ENCODE results near the gene CISTR.

Gene CISTR

DNA sequence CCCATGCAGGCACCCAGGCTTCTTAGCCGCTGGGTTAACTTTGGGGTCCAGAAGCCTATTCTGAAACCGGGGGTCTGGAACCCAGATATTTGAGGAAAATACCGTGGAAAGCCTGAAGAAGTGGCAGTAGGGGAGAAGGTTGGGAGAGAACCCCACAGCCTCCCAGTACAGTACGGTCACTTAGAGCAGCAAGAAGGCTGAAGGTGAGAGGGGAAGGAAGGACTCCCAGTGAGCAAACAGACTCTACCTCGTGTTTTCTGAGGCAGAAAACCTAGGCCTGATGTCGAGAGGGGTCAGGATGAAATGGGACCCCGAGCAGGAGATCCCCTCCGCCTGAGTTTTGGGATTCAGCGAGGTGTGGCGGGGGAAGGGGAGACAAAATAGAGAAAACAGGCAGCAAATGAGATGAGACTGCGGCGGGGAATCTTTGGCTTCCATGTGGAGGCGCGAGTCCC lies 13.8 kb downstream of the CISTR start:
- Histone ChIP-seq H3K4me3 (ENCODE audit: low read depth, low read length) (no peak overlapping the region), H3K27ac (ENCODE audit: extremely low read depth, low read depth, low read length) (no peak overlapping the region), H3K36me3 (ENCODE audit: control insufficient read depth in 2 of 2, insufficient read depth in 1 of 2, low read length in 2 of 2) (no peaks in the 10 kb centered on the region), H3K4me1 (ENCODE audit: control insufficient read depth, insufficient read depth, low read length) (peaks cover 10% of the 10 kb centered on the region), H3K9me3 (ENCODE audit: control insufficient read depth, insufficient read depth, low read depth, low read length) (no peaks in the 10 kb centered on the region)
- POLR2A ChIA-PET: interaction anchor here (1.1 kb wide), 1 partner anchor 10 kb away, joined by 3 read pairs; no protein-coding TSS in a partner anchor
- CTCF ChIA-PET: interaction anchor here (1.2 to 18.2 kb wide), 5 partner anchors 7 to 247 kb away, joined by 3 to 915 read pairs (median 4); partner anchors contain the start of gene HOXC10
- TF ChIP-seq ZNF610 (tag by site-specific recombination; IDR thresholded peaks at IDR 0.05; ENCODE audit: borderline replicate concordance): no peak
- TF ChIP-seq ZNF785 (tag by site-specific recombination; IDR thresholded peaks at IDR 0.05): no peak
- no peak for TF ChIP-seq ZNF311 (tag by site-specific recombination; IDR thresholded peaks at IDR 0.05; ENCODE audit: borderline replicate concordance)
- TF ChIP-seq, protein P1, sequence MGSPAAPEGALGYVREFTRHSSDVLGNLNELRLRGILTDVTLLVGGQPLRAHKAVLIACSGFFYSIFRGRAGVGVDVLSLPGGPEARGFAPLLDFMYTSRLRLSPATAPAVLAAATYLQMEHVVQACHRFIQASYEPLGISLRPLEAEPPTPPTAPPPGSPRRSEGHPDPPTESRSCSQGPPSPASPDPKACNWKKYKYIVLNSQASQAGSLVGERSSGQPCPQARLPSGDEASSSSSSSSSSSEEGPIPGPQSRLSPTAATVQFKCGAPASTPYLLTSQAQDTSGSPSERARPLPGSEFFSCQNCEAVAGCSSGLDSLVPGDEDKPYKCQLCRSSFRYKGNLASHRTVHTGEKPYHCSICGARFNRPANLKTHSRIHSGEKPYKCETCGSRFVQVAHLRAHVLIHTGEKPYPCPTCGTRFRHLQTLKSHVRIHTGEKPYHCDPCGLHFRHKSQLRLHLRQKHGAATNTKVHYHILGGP (tag by site-specific recombination; IDR thresholded peaks at IDR 0.05): no peak
- no peak for TF ChIP-seq ZNF292 (tag by site-specific recombination; IDR thresholded peaks at IDR 0.05; ENCODE audit: borderline replicate concordance, low read depth)
- TF ChIP-seq, protein P2, sequence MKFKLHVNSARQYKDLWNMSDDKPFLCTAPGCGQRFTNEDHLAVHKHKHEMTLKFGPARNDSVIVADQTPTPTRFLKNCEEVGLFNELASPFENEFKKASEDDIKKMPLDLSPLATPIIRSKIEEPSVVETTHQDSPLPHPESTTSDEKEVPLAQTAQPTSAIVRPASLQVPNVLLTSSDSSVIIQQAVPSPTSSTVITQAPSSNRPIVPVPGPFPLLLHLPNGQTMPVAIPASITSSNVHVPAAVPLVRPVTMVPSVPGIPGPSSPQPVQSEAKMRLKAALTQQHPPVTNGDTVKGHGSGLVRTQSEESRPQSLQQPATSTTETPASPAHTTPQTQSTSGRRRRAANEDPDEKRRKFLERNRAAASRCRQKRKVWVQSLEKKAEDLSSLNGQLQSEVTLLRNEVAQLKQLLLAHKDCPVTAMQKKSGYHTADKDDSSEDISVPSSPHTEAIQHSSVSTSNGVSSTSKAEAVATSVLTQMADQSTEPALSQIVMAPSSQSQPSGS (tag by site-specific recombination; IDR thresholded peaks at IDR 0.05; ENCODE audit: low read depth): no peak
- TF ChIP-seq HOXD13 (CRISPR knock-in tag; IDR thresholded peaks at IDR 0.05; ENCODE audit: borderline replicate concordance): no peak
- TF ChIP-seq ZNF354C (tag by site-specific recombination; IDR thresholded peaks at IDR 0.05; ENCODE audit: borderline replicate concordance, low read depth): no peak
- TF ChIP-seq ZNF146 (tag by site-specific recombination; IDR thresholded peaks at IDR 0.05): no peak

DNA sequence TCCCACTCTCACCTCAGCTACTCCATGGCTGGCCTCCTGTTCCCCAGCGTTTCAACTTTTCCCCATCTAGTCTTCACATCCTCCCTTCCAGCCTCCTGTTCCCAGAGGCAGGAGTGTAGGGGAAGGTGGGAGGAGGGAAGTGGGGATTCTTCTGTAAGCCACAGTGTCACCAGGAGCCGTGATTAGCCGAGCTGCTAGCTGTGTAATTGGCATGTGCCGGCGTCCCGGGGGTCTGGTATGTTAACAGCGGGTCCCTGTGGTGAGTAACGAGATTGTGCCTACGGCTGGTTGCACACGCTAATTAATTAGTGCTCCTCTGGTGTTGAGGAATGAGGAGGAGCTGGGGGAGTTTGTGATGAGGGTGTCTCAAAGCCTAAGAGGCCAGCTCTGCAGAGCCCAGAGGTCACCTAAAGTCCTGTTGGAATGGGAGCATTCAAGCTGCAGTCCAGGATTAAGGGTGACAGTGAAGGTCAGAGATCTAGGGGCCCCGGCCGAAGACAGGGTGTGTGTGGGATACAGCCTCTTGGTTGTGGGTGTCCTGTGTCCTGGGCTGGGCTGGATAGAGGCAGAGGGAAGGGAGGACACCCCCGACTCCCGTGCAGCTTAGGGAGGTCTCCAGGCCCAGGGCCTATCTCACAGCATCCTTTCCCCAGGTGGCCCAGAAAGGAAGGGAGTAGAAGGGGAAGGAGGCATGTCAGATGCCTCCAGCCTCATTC lies 14.5 kb downstream of the CISTR start:
- Histone ChIP-seq H3K4me1 (ENCODE audit: control insufficient read depth, insufficient read depth, low read length) (peaks cover 12% of the 10 kb centered on the region), H3K27ac (ENCODE audit: extremely low read depth, low read depth, low read length) (no peak overlapping the region), H3K4me3 (ENCODE audit: low read depth, low read length) (no peak overlapping the region), H3K9me3 (ENCODE audit: control insufficient read depth, insufficient read depth, low read depth, low read length) (no peaks in the 10 kb centered on the region), H3K36me3 (ENCODE audit: control insufficient read depth in 2 of 2, insufficient read depth in 1 of 2, low read length in 2 of 2) (no peaks in the 10 kb centered on the region)
- ChIA-PET CTCF (interaction anchor here (1.2 to 18.2 kb wide), 5 partner anchors 8 to 248 kb away, joined by 3 to 915 read pairs (median 4); partner anchors contain the start of gene HOXC10), POLR2A (no interaction called here)
- TF ChIP-seq ZNF391 (tag by site-specific recombination; IDR thresholded peaks at IDR 0.05; ENCODE audit: borderline replicate concordance, low read depth): no peak
- peak; percentile 67 for TF ChIP-seq OSR2 (tag by site-specific recombination; IDR thresholded peaks at IDR 0.05)
- no peak for TF ChIP-seq ZNF555 (tag by site-specific recombination; conservative IDR thresholded peaks at IDR 0.05)
- TF ChIP-seq, protein P3, sequence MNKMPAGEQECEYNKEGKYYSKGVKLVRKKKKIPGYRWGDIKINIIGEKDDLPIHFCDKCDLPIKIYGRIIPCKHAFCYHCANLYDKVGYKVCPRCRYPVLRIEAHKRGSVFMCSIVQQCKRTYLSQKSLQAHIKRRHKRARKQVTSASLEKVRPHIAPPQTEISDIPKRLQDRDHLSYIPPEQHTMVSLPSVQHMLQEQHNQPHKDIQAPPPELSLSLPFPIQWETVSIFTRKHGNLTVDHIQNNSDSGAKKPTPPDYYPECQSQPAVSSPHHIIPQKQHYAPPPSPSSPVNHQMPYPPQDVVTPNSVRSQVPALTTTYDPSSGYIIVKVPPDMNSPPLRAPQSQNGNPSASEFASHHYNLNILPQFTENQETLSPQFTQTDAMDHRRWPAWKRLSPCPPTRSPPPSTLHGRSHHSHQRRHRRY (tag by site-specific recombination; IDR thresholded peaks at IDR 0.05): no peak
- peak; percentile 85 for TF ChIP-seq WT1 (tag by site-specific recombination; IDR thresholded peaks at IDR 0.05)
- TF ChIP-seq ZNF211 (tag by site-specific recombination; IDR thresholded peaks at IDR 0.05; ENCODE audit: low read depth): no peak
- TF ChIP-seq ZBTB8A (tag by site-specific recombination; IDR thresholded peaks at IDR 0.05): 0 out of 2 replicates have a peak, but pooled peaks have one; percentile 29
- TF ChIP-seq ZNF785 (tag by site-specific recombination; IDR thresholded peaks at IDR 0.05): no peak
- TF ChIP-seq GLI2 (tag by site-specific recombination; IDR thresholded peaks at IDR 0.05; ENCODE audit: borderline replicate concordance, low read depth): peak; percentile 30; the same call in 1 of the 2 replicates
- TF ChIP-seq, protein P4, sequence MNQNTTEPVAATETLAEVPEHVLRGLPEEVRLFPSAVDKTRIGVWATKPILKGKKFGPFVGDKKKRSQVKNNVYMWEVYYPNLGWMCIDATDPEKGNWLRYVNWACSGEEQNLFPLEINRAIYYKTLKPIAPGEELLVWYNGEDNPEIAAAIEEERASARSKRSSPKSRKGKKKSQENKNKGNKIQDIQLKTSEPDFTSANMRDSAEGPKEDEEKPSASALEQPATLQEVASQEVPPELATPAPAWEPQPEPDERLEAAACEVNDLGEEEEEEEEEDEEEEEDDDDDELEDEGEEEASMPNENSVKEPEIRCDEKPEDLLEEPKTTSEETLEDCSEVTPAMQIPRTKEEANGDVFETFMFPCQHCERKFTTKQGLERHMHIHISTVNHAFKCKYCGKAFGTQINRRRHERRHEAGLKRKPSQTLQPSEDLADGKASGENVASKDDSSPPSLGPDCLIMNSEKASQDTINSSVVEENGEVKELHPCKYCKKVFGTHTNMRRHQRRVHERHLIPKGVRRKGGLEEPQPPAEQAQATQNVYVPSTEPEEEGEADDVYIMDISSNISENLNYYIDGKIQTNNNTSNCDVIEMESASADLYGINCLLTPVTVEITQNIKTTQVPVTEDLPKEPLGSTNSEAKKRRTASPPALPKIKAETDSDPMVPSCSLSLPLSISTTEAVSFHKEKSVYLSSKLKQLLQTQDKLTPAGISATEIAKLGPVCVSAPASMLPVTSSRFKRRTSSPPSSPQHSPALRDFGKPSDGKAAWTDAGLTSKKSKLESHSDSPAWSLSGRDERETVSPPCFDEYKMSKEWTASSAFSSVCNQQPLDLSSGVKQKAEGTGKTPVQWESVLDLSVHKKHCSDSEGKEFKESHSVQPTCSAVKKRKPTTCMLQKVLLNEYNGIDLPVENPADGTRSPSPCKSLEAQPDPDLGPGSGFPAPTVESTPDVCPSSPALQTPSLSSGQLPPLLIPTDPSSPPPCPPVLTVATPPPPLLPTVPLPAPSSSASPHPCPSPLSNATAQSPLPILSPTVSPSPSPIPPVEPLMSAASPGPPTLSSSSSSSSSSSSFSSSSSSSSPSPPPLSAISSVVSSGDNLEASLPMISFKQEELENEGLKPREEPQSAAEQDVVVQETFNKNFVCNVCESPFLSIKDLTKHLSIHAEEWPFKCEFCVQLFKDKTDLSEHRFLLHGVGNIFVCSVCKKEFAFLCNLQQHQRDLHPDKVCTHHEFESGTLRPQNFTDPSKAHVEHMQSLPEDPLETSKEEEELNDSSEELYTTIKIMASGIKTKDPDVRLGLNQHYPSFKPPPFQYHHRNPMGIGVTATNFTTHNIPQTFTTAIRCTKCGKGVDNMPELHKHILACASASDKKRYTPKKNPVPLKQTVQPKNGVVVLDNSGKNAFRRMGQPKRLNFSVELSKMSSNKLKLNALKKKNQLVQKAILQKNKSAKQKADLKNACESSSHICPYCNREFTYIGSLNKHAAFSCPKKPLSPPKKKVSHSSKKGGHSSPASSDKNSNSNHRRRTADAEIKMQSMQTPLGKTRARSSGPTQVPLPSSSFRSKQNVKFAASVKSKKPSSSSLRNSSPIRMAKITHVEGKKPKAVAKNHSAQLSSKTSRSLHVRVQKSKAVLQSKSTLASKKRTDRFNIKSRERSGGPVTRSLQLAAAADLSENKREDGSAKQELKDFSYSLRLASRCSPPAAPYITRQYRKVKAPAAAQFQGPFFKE (tag by site-specific recombination; IDR thresholded peaks at IDR 0.05; ENCODE audit: borderline replicate concordance): no peak
- peak; percentile 15; the same call in 1 of the 2 replicates for TF ChIP-seq ZBTB17 (tag by site-specific recombination; IDR thresholded peaks at IDR 0.05)
- TF ChIP-seq, protein P5, sequence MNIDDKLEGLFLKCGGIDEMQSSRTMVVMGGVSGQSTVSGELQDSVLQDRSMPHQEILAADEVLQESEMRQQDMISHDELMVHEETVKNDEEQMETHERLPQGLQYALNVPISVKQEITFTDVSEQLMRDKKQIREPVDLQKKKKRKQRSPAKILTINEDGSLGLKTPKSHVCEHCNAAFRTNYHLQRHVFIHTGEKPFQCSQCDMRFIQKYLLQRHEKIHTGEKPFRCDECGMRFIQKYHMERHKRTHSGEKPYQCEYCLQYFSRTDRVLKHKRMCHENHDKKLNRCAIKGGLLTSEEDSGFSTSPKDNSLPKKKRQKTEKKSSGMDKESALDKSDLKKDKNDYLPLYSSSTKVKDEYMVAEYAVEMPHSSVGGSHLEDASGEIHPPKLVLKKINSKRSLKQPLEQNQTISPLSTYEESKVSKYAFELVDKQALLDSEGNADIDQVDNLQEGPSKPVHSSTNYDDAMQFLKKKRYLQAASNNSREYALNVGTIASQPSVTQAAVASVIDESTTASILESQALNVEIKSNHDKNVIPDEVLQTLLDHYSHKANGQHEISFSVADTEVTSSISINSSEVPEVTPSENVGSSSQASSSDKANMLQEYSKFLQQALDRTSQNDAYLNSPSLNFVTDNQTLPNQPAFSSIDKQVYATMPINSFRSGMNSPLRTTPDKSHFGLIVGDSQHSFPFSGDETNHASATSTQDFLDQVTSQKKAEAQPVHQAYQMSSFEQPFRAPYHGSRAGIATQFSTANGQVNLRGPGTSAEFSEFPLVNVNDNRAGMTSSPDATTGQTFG (tag by site-specific recombination; IDR thresholded peaks at IDR 0.05; ENCODE audit: borderline replicate concordance): no peak

Measured in HEK293 (cell line).